Measurements from ENCODE around the gene CXCL12.

DNA sequence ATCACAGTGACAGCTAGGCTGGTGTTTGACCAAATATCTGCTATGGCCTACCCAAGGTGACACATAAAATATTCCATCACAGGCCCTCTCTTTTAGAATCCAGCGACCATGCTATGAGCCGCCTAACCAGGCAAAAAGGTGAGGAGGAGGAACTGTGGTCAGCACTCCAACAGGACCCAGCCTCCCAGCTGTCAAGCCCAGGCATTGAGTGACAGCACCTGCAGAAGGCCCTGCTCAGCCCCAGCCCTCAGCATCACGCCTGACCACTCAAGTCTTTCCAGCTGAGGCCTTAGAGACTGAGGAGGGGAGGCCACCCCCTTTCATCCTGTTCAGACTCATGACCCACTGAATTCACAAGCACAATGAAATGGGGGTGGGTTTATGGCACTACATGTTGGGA, 43.0 kb downstream of the CXCL12 start:
- no peak for TF ChIP-seq POLR2A (IDR thresholded peaks at IDR 0.05; ENCODE audit: low read length)
- no peak for TF ChIP-seq GATA1 (IDR thresholded peaks at IDR 0.05; ENCODE audit: low read depth, low read length)
